HepG2 (cell line): ENCODE data around the gene NEURL2. TPM values are rescaled to one million over a fixed set of nuclear protein-coding genes. Genes with fewer than 3 reads are reported as not detected.

ENCODE experiments used
- AGO2 ChIP-seq: fragments of 200-400 bp; formaldehyde crosslinking; optimal IDR thresholded peaks from 2 replicates; pipeline ENCODE3; 2017; ENCODE audit warnings: mild to moderate bottlenecking, low read depth, low read length, moderate library complexity
- ATF1 ChIP-seq: IDR thresholded peaks from 2 replicates; pipeline ENCODE4 v1.6.1; 2016; ENCODE audit warnings: mild to moderate bottlenecking, control low read depth
- BHLHE40 ChIP-seq: IDR thresholded peaks from 2 replicates; pipeline ENCODE4 v1.6.1; 2011; ENCODE audit warnings: low read length, improper control_type of control experiment
- ELF3 ChIP-seq: IDR thresholded peaks from 2 replicates; pipeline ENCODE4 v1.6.1; 2016; ENCODE audit warnings: missing genetic modification reagents, missing compliant biosample characterization
- ETV6 ChIP-seq: sonication (generic); formaldehyde crosslinking; conservative IDR thresholded peaks from 2 replicates; pipeline ENCODE4 v1.4.0; 2020; ENCODE audit warnings: missing genetic modification reagents
- FOXO1 ChIP-seq: sonication (generic); formaldehyde crosslinking; IDR thresholded peaks from 2 replicates; pipeline ENCODE4 v1.4.0; 2020; ENCODE audit warnings: missing genetic modification reagents
- HDAC1 ChIP-seq: sonication (generic); formaldehyde crosslinking; IDR thresholded peaks from 2 replicates; pipeline ENCODE4 v1.5.1; 2020; ENCODE audit warnings: mild to moderate bottlenecking, missing genetic modification reagents
- HOXA5 ChIP-seq: sonication (generic); formaldehyde crosslinking; IDR thresholded peaks from 2 replicates; pipeline ENCODE4 v1.4.0; 2020; ENCODE audit warnings: missing genetic modification reagents
- KDM3A ChIP-seq: IDR thresholded peaks from 2 replicates; pipeline ENCODE4 v1.6.1; 2018; ENCODE audit warnings: low read depth, missing compliant biosample characterization
- MAX ChIP-seq: IDR thresholded peaks from 2 replicates; pipeline ENCODE4 v1.6.1; 2012; ENCODE audit warnings: inconsistent platforms
- MED8 ChIP-seq: sonication (generic); formaldehyde crosslinking; IDR thresholded peaks from 2 replicates; pipeline ENCODE4 v1.8.1; 2023; ENCODE audit warnings: mild to moderate bottlenecking, missing genetic modification reagents; ENCODE audit not compliant: insufficient replicate concordance
- MEF2D ChIP-seq: sonication (generic); formaldehyde crosslinking; IDR thresholded peaks from 2 replicates; pipeline ENCODE4 v1.5.1; 2020; ENCODE audit warnings: mild to moderate bottlenecking, missing genetic modification reagents
- MEIS2 ChIP-seq: sonication (generic); formaldehyde crosslinking; IDR thresholded peaks from 2 replicates; pipeline ENCODE4 v1.9.0; 2021; ENCODE audit warnings: mild to moderate bottlenecking, missing genetic modification reagents
- MXD1 ChIP-seq: sonication (generic); formaldehyde crosslinking; IDR thresholded peaks from 2 replicates; pipeline ENCODE4 v1.4.0; 2020; ENCODE audit warnings: mild to moderate bottlenecking, missing genetic modification reagents
- MYC ChIP-seq: sonication (generic); formaldehyde crosslinking; IDR thresholded peaks from 2 replicates; pipeline ENCODE4 v1.9.0; 2021; ENCODE audit warnings: missing genetic modification reagents, borderline replicate concordance
- NCOR1 ChIP-seq: fragments of 200-600 bp; sonication (generic); IDR thresholded peaks from 2 replicates; pipeline ENCODE4 v1.7.0; 2017; ENCODE audit warnings: antibody characterized with exemption, low read length, borderline replicate concordance
- PHB2 ChIP-seq: fragments of 450-650 bp; IDR thresholded peaks from 2 replicates; pipeline ENCODE4 v1.6.1; 2018; ENCODE audit not compliant: partially characterized antibody
- SIN3B ChIP-seq: fragments of 150-350 bp; IDR thresholded peaks from 2 replicates; pipeline ENCODE4 v1.6.1; 2014; ENCODE audit warnings: low read length
- SMARCE1 ChIP-seq: fragments of 450-650 bp; IDR thresholded peaks from 2 replicates; pipeline ENCODE4 v1.6.1; 2017; ENCODE audit warnings: borderline replicate concordance
- TBX3 ChIP-seq: fragments of 450-650 bp; IDR thresholded peaks from 2 replicates; pipeline ENCODE4 v1.6.1; 2017; ENCODE audit warnings: antibody characterized with exemption, mild to moderate bottlenecking, inconsistent platforms, borderline replicate concordance
- THAP7 ChIP-seq: sonication (generic); formaldehyde crosslinking; IDR thresholded peaks from 2 replicates; pipeline ENCODE4 v1.8.1; 2023; ENCODE audit warnings: mild to moderate bottlenecking, missing genetic modification reagents
- ZBTB25 ChIP-seq: IDR thresholded peaks from 2 replicates; pipeline ENCODE4 v1.6.1; 2018; ENCODE audit warnings: missing genetic modification reagents
- ZFP36 ChIP-seq: fragments of 150-350 bp; IDR thresholded peaks from 2 replicates; pipeline ENCODE4 v1.6.1; 2018; ENCODE audit warnings: borderline replicate concordance, low read length, low read depth; ENCODE audit not compliant: partially characterized antibody
- ZMAT3 ChIP-seq: sonication (generic); formaldehyde crosslinking; conservative IDR thresholded peaks from 2 replicates; pipeline ENCODE4 v1.7.0; 2021; ENCODE audit warnings: missing genetic modification reagents
- ZNF232 ChIP-seq: sonication (generic); formaldehyde crosslinking; IDR thresholded peaks from 2 replicates; pipeline ENCODE4 v1.4.0; 2020; ENCODE audit warnings: missing genetic modification reagents, borderline replicate concordance
- ZNF256 ChIP-seq: sonication (generic); formaldehyde crosslinking; conservative IDR thresholded peaks from 2 replicates; pipeline ENCODE4 v1.4.0; 2020; ENCODE audit warnings: missing genetic modification reagents
- ZNF468 ChIP-seq: sonication (generic); formaldehyde crosslinking; IDR thresholded peaks from 2 replicates; pipeline ENCODE4 v1.8.0; 2022; ENCODE audit warnings: mild to moderate bottlenecking, moderate library complexity, missing genetic modification reagents
- ZNF614 ChIP-seq: IDR thresholded peaks from 2 replicates; pipeline ENCODE4 v1.6.1; 2018; ENCODE audit warnings: missing biosample characterization, missing genetic modification reagents, inconsistent platforms, borderline replicate concordance
- ZNF768 ChIP-seq: sonication (generic); formaldehyde crosslinking; IDR thresholded peaks from 2 replicates; pipeline ENCODE4 v1.4.0; 2020; ENCODE audit warnings: missing genetic modification reagents
- ZSCAN21 ChIP-seq: sonication (generic); formaldehyde crosslinking; IDR thresholded peaks from 2 replicates; pipeline ENCODE4 v1.8.0; 2022; ENCODE audit warnings: mild to moderate bottlenecking, missing genetic modification reagents, moderate library complexity, borderline replicate concordance
- polyA plus RNA-seq, 8 experiments: library from polyadenylated mRNA; depleted of rRNA in 3 of 8; stranded (reverse) in 7 of 8; unstranded in 1 of 8; fragments of >200 nt; fragmentation: Illumina TruSeq in 4 of 8; extraction: Trizol in 4 of 8; gene quantifications; 2 replicates each; pipeline versions ENCODE4 v1.2.1 to v1.2.3, GENCODE V29; 2011 to 2016; ENCODE audit warnings: low read depth in 4 of 8, missing spikeins in 1 of 8, mixed read lengths in 1 of 8; ENCODE audit not compliant: insufficient read depth in 1 of 8
- total RNA-seq, 5 experiments: library from RNA; depleted of rRNA; stranded (reverse); fragments of >200 nt; fragmentation: Illumina TruSeq; extraction: Trizol; gene quantifications; 2 replicates each; pipeline ENCODE4 v1.2.3, GENCODE V29; 2016; ENCODE audit warnings: low read depth in 1 of 5

Gene NEURL2
- total and polyA plus RNA-seq, 2 of the 13 experiments (the other 11 are each of a cell fraction or from before 2014, with no cell fraction given), result 7.2 to 9.7 TPM

- TF ChIP-seq SMARCE1, result no peak
- peak; percentile 48; the same call in 1 of the 2 replicates for TF ChIP-seq TBX3
- TF ChIP-seq ZNF256, result no peak
- no peak for TF ChIP-seq ZNF468 (CRISPR knock-in tag)
- TF ChIP-seq ZNF232 (CRISPR knock-in tag), result no peak
- peak; percentile 48; the same call in 1 of the 2 replicates for TF ChIP-seq ZNF614
- TF ChIP-seq ZNF768 (CRISPR knock-in tag), result no peak
- TF ChIP-seq ZMAT3, result peak; percentile 77; the same call in 1 of the 2 replicates
- TF ChIP-seq SIN3B, result no peak
- TF ChIP-seq ZFP36, result no peak
- TF ChIP-seq ATF1 (CRISPR knock-in tag), result no peak
- no peak for TF ChIP-seq MED8 (CRISPR knock-in tag)
- no peak for TF ChIP-seq MYC (CRISPR knock-in tag)
- TF ChIP-seq HOXA5 (CRISPR knock-in tag), result no peak
- TF ChIP-seq FOXO1 (CRISPR knock-in tag), result peak; percentile 94
- TF ChIP-seq MEF2D (CRISPR knock-in tag), result peak; percentile 59; the same call in 1 of the 2 replicates
- TF ChIP-seq ETV6 (CRISPR knock-in tag), result no peak
- TF ChIP-seq MXD1 (CRISPR knock-in tag), result no peak
- no peak for TF ChIP-seq NCOR1
- TF ChIP-seq ZSCAN21 (CRISPR knock-in tag), result peak; percentile 56; the same call in 1 of the 2 replicates
- TF ChIP-seq THAP7 (CRISPR knock-in tag), result peak; percentile 77; the same call in 1 of the 2 replicates
- TF ChIP-seq HDAC1 (CRISPR knock-in tag), result peak; percentile 89
- no peak for TF ChIP-seq PHB2
- no peak for TF ChIP-seq AGO2
- peak; percentile 92 for TF ChIP-seq ELF3 (CRISPR knock-in tag)
- no peak for TF ChIP-seq MAX
- TF ChIP-seq BHLHE40, result 0 out of 2 replicates have a peak, but pooled peaks have one; percentile 2
- TF ChIP-seq KDM3A (CRISPR knock-in tag), result peak; percentile 44; the same call in 1 of the 2 replicates
- no peak for TF ChIP-seq MEIS2 (CRISPR knock-in tag)
- no peak; the same call in 1 of the 2 replicates for TF ChIP-seq ZBTB25 (CRISPR knock-in tag)
Measured at GRCh38 chr20:45863543-45864470, 27.2 kb downstream of the NEURL2 start (continued).
